Bronchial epithelial cell (primary cell): ENCODE data around the gene SPDYE2. TPM values are rescaled to one million over a fixed set of nuclear protein-coding genes. Genes with fewer than 3 reads are reported as not detected.
"Not testable (repeated sequence)": the region's sequence is repeated elsewhere in the genome, so short reads cannot be mapped to it uniquely, and the experiment has no call there.

Experiments
- DNase-seq: peaks from one replicate; pipeline ENCODE4 v3.0.0-alpha.2; 2010; ENCODE audit warnings: low read depth
- FAIRE-seq: peaks from 2 replicates; lab custom pipeline; 2011; peaks lifted over from hg19 to GRCh38; lab: Jason Lieb, UNC
- H3K27me3 ChIP-seq: 2 replicates; pipeline ENCODE4 v1.5.1; 2011; ENCODE audit warnings: low read length; ENCODE audit not compliant: control insufficient read depth, insufficient read depth
- H3K36me3 ChIP-seq: 2 replicates; pipeline ENCODE4 v1.5.1; 2011; ENCODE audit warnings: low read length; ENCODE audit not compliant: control insufficient read depth, insufficient read depth
- H3K4me3 ChIP-seq: 2 replicates; pipeline ENCODE4 v1.5.1; 2011; ENCODE audit warnings: mild to moderate bottlenecking, low read depth, low read length, control low read depth
- total RNA-seq: library from RNA; depleted of rRNA; stranded (reverse); fragments of >200 nt; gene quantifications from 2 replicates; pipeline ENCODE4 v1.2.1, GENCODE V29; 2014

Gene SPDYE2
- total RNA-seq, 1 donor from 2014 or later, result not detected

GRCh38 chr7:102524803-102525202 lies 26.2 kb upstream of the SPDYE2 start:
- not testable (repeated sequence) for FAIRE-seq, H3K27me3 ChIP-seq, DNase-seq, H3K36me3 ChIP-seq, H3K4me3 ChIP-seq

- not testable (repeated sequence) for H3K36me3 ChIP-seq, DNase-seq, FAIRE-seq, H3K4me3 ChIP-seq, H3K27me3 ChIP-seq
These were observed 23.8 kb upstream of the SPDYE2 start for GRCh38 chr7:102527182-102527581.

- H3K4me3 ChIP-seq, DNase-seq, FAIRE-seq, H3K27me3 ChIP-seq, H3K36me3 ChIP-seq: not testable (repeated sequence)
These were observed 22.9 kb upstream of the SPDYE2 start for GRCh38 chr7:102527822-102528793.

- not testable (repeated sequence) for H3K27me3 ChIP-seq, H3K36me3 ChIP-seq, FAIRE-seq, DNase-seq, H3K4me3 ChIP-seq
These were observed 19.4 kb upstream of the SPDYE2 start for GRCh38 chr7:102531583-102531982.

GRCh38 chr7:102532127-102532526 lies 18.9 kb upstream of the SPDYE2 start:
- H3K36me3 ChIP-seq, FAIRE-seq, H3K27me3 ChIP-seq, DNase-seq, H3K4me3 ChIP-seq: not testable (repeated sequence)

GRCh38 chr7:102535062-102535615 lies 15.9 kb upstream of the SPDYE2 start:
- H3K36me3 ChIP-seq, FAIRE-seq: not testable (repeated sequence)

GRCh38 chr7:102540604-102541003 lies 10.4 kb upstream of the SPDYE2 start:
- not testable (repeated sequence) for H3K36me3 ChIP-seq, DNase-seq, FAIRE-seq, H3K4me3 ChIP-seq, H3K27me3 ChIP-seq

More at GRCh38 chr7:102535062-102535615, 15.9 kb upstream of the SPDYE2 start:
- H3K4me3 ChIP-seq, H3K27me3 ChIP-seq, DNase-seq: not testable (repeated sequence)

- FAIRE-seq, DNase-seq, H3K36me3 ChIP-seq, H3K27me3 ChIP-seq, H3K4me3 ChIP-seq: not testable (repeated sequence)
These were observed 8.9 kb upstream of the SPDYE2 start for GRCh38 chr7:102542083-102542482.

- not testable (repeated sequence) for H3K36me3 ChIP-seq, DNase-seq, H3K4me3 ChIP-seq, H3K27me3 ChIP-seq, FAIRE-seq
These were observed 8.3 kb upstream of the SPDYE2 start for GRCh38 chr7:102542771-102543170.

- not testable (repeated sequence) for H3K27me3 ChIP-seq, FAIRE-seq, H3K36me3 ChIP-seq
These were observed 7.4 kb upstream of the SPDYE2 start, which contains the start of gene UPK3BL2 for GRCh38 chr7:102543596-102543995. Gene UPK3BL2, minus strand, starts transcription at chr7:102543696. Its CDS starts 60 bp downstream, at chr7:102543636.

GRCh38 chr7:102544372-102544771 lies 6.7 kb upstream of the SPDYE2 start:
- H3K36me3 ChIP-seq, H3K4me3 ChIP-seq, FAIRE-seq, H3K27me3 ChIP-seq, DNase-seq: not testable (repeated sequence)

More at GRCh38 chr7:102543596-102543995, 7.4 kb upstream of the SPDYE2 start, which contains the start of gene UPK3BL2:
- not testable (repeated sequence) for DNase-seq, H3K4me3 ChIP-seq

GRCh38 chr7:102545288-102545687 lies 5.7 kb upstream of the SPDYE2 start:
- not testable (repeated sequence) for DNase-seq, H3K27me3 ChIP-seq, FAIRE-seq, H3K4me3 ChIP-seq, H3K36me3 ChIP-seq

GRCh38 chr7:102546353-102546752 lies 4.7 kb upstream of the SPDYE2 start:
- not testable (repeated sequence) for H3K4me3 ChIP-seq, H3K27me3 ChIP-seq, FAIRE-seq, DNase-seq, H3K36me3 ChIP-seq

GRCh38 chr7:102568620-102569019 lies 17.6 kb downstream of the SPDYE2 start:
- DNase-seq, H3K27me3 ChIP-seq, H3K4me3 ChIP-seq, H3K36me3 ChIP-seq, FAIRE-seq: not testable (repeated sequence)
